Fibroblast of lung (primary cell): ENCODE measurements around the gene HPGD. TPM values are rescaled to one million over a fixed set of nuclear protein-coding genes. Genes with fewer than 3 reads are reported as not detected.

ENCODE experiments used
- DNase-seq, 2 donors: peaks; one replicate each; pipeline versions ENCODE4 v3.0.0 to v3.0.0-alpha.2; 2010; ENCODE audit warnings: low read depth in 2 of 2
- H2AFZ ChIP-seq: 2 replicates; pipeline ENCODE4 v1.5.1; 2012; ENCODE audit warnings: low read length, control low read depth, inconsistent platforms
- H3K27ac ChIP-seq: 2 replicates; pipeline ENCODE4 v1.5.1; 2011; ENCODE audit warnings: low read length, control low read depth; ENCODE audit not compliant: insufficient read depth
- H3K27me3 ChIP-seq: 2 replicates; pipeline ENCODE4 v1.5.1; 2011; ENCODE audit warnings: mild to moderate bottlenecking, low read length; ENCODE audit not compliant: control insufficient read depth, insufficient read depth
- H3K36me3 ChIP-seq: 2 replicates; pipeline ENCODE4 v1.5.1; 2011; ENCODE audit warnings: low read length; ENCODE audit not compliant: control insufficient read depth, insufficient read depth
- H3K4me1 ChIP-seq: 2 replicates; pipeline ENCODE4 v1.5.1; 2011; ENCODE audit warnings: low read length; ENCODE audit not compliant: control insufficient read depth, insufficient read depth; ENCODE audit errors: extremely low read depth
- H3K4me2 ChIP-seq: 2 replicates; pipeline ENCODE4 v1.5.1; 2011; ENCODE audit warnings: low read length, control low read depth; ENCODE audit not compliant: insufficient read depth; ENCODE audit errors: extremely low read depth
- H3K4me3 ChIP-seq, 4 experiments: fragments of 200-600 bp in 1 of 4; sonication (generic) in 1 of 4; replicated peaks in 1 of 4; 2 replicates each; pipeline ENCODE4 v1.5.1; 2011 to 2016; ENCODE audit warnings: low read length in 4 of 4, low read depth in 3 of 4, mild to moderate bottlenecking in 3 of 4, control low read depth in 2 of 4, inconsistent platforms in 1 of 4, mixed read lengths in 1 of 4; ENCODE audit not compliant: insufficient read depth in 1 of 4; ENCODE audit errors: control extremely low read depth in 1 of 4
- H3K79me2 ChIP-seq: 2 replicates; pipeline ENCODE4 v1.5.1; 2012; ENCODE audit warnings: mild to moderate bottlenecking, low read length, inconsistent platforms; ENCODE audit not compliant: control insufficient read depth, insufficient read depth
- H3K9ac ChIP-seq: 2 replicates; pipeline ENCODE4 v1.5.1; 2011; ENCODE audit warnings: mild to moderate bottlenecking, low read length, control low read depth; ENCODE audit not compliant: insufficient read depth
- H3K9me3 ChIP-seq: 2 replicates; pipeline ENCODE4 v1.5.1; 2012; ENCODE audit warnings: low read depth, low read length; ENCODE audit not compliant: control insufficient read depth, insufficient read depth
- H4K20me1 ChIP-seq: 2 replicates; pipeline ENCODE4 v1.5.1; 2011; ENCODE audit warnings: low read length; ENCODE audit not compliant: control insufficient read depth, insufficient read depth; ENCODE audit errors: extremely low read depth
- CTCF ChIP-seq, 2 donors: IDR thresholded peaks in 1 of 2; conservative IDR thresholded peaks in 1 of 2; 1 replicate in 1 of 2; 2 replicates in 1 of 2; pipeline ENCODE4 v1.5.1; 2011 to 2012; ENCODE audit warnings: low read length in 2 of 2, control low read depth in 1 of 2, inconsistent platforms in 1 of 2, low read depth in 1 of 2, mild to moderate bottlenecking in 1 of 2
- EZH2 ChIP-seq: IDR thresholded peaks from 2 replicates; pipeline ENCODE4 v1.5.1; 2012; ENCODE audit warnings: low read length, control low read depth, mild to moderate bottlenecking; ENCODE audit errors: missing control alignments
- polyA plus RNA-seq, 2 donors: library from polyadenylated mRNA; depleted of rRNA in 1 of 2; stranded (reverse) in 1 of 2; unstranded in 1 of 2; fragments of >200 nt; gene quantifications; 2 replicates each; pipeline ENCODE4 v1.2.1, GENCODE V29; 2011 to 2012; ENCODE audit warnings: missing spikeins in 1 of 2
- total RNA-seq: library from RNA; depleted of rRNA; stranded (reverse); fragments of >200 nt; gene quantifications from 2 replicates; pipeline ENCODE4 v1.2.1, GENCODE V29; 2014

HPGD gene
- total and polyA plus RNA-seq, 2 donors (not counting 1 experiment from before 2014, with no cell fraction given): 0.16 to 0.17 TPM

GRCh38 chr4:174534461-174534860, 12.2 kb upstream of the HPGD start:
- H4K20me1 ChIP-seq: no peaks in the 10 kb centered on the region
- H3K4me2 ChIP-seq: no peak overlapping the region
- no peaks in the 10 kb centered on the region for H3K79me2 ChIP-seq
- no peak for DNase-seq
- H2AFZ ChIP-seq: no peak overlapping the region
- no peak overlapping the region for H3K9ac ChIP-seq
- H3K9me3 ChIP-seq: no peaks in the 10 kb centered on the region
- H3K27ac ChIP-seq: no peak overlapping the region
- no peaks in the 10 kb centered on the region for H3K27me3 ChIP-seq
- TF ChIP-seq EZH2 (no peak), CTCF (conservative IDR thresholded peaks at IDR 0.05 in 1 of 2, IDR thresholded peaks at IDR 0.05 in 1 of 2; ENCODE audit: low read depth in 1 of 2, low read length in 2 of 2) (no peak)
- H3K4me1 ChIP-seq: no peaks in the 10 kb centered on the region
- H3K36me3 ChIP-seq: no peaks in the 10 kb centered on the region
- H3K4me3 ChIP-seq: no peak overlapping the region

GRCh38 chr4:174532445-174532844, 10.2 kb upstream of the HPGD start:
- H3K27ac ChIP-seq: no peak overlapping the region
- no peaks in the 10 kb centered on the region for H3K9me3 ChIP-seq
- no peaks in the 10 kb centered on the region for H3K27me3 ChIP-seq
- H3K36me3 ChIP-seq: no peaks in the 10 kb centered on the region
- TF ChIP-seq EZH2 (no peak), CTCF (conservative IDR thresholded peaks at IDR 0.05 in 1 of 2, IDR thresholded peaks at IDR 0.05 in 1 of 2; ENCODE audit: low read depth in 1 of 2, low read length in 2 of 2) (no peak)
- H3K9ac ChIP-seq: no peak overlapping the region
- no peak overlapping the region for H2AFZ ChIP-seq
- H3K4me3 ChIP-seq: no peak overlapping the region
- H3K4me1 ChIP-seq: no peaks in the 10 kb centered on the region
- H3K79me2 ChIP-seq: no peaks in the 10 kb centered on the region
- DNase-seq: no peak
- H3K4me2 ChIP-seq: no peak overlapping the region
- H4K20me1 ChIP-seq: no peaks in the 10 kb centered on the region

- DNase-seq: no peak
- TF ChIP-seq EZH2: no peak
- TF ChIP-seq CTCF (conservative IDR thresholded peaks at IDR 0.05 in 1 of 2, IDR thresholded peaks at IDR 0.05 in 1 of 2; ENCODE audit: low read depth in 1 of 2, low read length in 2 of 2): no peak
- H3K4me1 ChIP-seq: no peaks in the 10 kb centered on the region
- H3K27ac ChIP-seq: no peak overlapping the region
- no peak overlapping the region for H3K9ac ChIP-seq
- H3K27me3 ChIP-seq: no peaks in the 10 kb centered on the region
- no peaks in the 10 kb centered on the region for H3K79me2 ChIP-seq
- H4K20me1 ChIP-seq: no peaks in the 10 kb centered on the region
- H3K36me3 ChIP-seq: no peaks in the 10 kb centered on the region
- no peak overlapping the region for H3K4me2 ChIP-seq
- H3K4me3 ChIP-seq: no peak overlapping the region
- no peaks in the 10 kb centered on the region for H3K9me3 ChIP-seq
- no peak overlapping the region for H2AFZ ChIP-seq
Observed at GRCh38 chr4:174531486-174531885, 9.2 kb upstream of the HPGD start.
